HG02763 (cell line): Measurements from ENCODE around the gene EFHD2.
"Not testable (repeated sequence)": the region's sequence is repeated elsewhere in the genome, so short reads cannot be mapped to it uniquely, and the experiment has no call there.

Experiments
- ATAC-seq: cut with Tn5 transposase; IDR thresholded peaks from one replicate; pipeline ENCODE4 v1.9.1; 2021; ENCODE audit warnings: mild to moderate bottlenecking, moderate library complexity; ENCODE audit not compliant: unreplicated experiment

Gene EFHD2

GRCh38 chr1:15471067-15471466, 61.4 kb downstream of the EFHD2 start:
- ATAC-seq: not testable (repeated sequence)

GRCh38 chr1:15471723-15472122, 62.0 kb downstream of the EFHD2 start:
- not testable (repeated sequence) for ATAC-seq

- ATAC-seq: no peak
Measured at GRCh38 chr1:15472587-15472986, 62.9 kb downstream of the EFHD2 start.

GRCh38 chr1:15475752-15476314, 66.1 kb downstream of the EFHD2 start, which contains the start of gene CELA2B:
Gene CELA2B (plus strand): TSS chr1:15476104. CDS start chr1:15476126, 22 bp downstream.
- ATAC-seq: no peak

- ATAC-seq: no peak
Measured at GRCh38 chr1:15476927-15477326, 67.2 kb downstream of the EFHD2 start.

GRCh38 chr1:15477646-15478212, 68.0 kb downstream of the EFHD2 start:
- ATAC-seq: no peak
